ENCODE data around the gene ZNF488.

Gene ZNF488

GRCh38 chr10:47383261-47384147 lies 589 bp downstream of the ZNF488 start:
- DNase-seq (ENCODE audit: low read depth in 2 of 2, low spot score in 1 of 2), result no peak

DNA sequence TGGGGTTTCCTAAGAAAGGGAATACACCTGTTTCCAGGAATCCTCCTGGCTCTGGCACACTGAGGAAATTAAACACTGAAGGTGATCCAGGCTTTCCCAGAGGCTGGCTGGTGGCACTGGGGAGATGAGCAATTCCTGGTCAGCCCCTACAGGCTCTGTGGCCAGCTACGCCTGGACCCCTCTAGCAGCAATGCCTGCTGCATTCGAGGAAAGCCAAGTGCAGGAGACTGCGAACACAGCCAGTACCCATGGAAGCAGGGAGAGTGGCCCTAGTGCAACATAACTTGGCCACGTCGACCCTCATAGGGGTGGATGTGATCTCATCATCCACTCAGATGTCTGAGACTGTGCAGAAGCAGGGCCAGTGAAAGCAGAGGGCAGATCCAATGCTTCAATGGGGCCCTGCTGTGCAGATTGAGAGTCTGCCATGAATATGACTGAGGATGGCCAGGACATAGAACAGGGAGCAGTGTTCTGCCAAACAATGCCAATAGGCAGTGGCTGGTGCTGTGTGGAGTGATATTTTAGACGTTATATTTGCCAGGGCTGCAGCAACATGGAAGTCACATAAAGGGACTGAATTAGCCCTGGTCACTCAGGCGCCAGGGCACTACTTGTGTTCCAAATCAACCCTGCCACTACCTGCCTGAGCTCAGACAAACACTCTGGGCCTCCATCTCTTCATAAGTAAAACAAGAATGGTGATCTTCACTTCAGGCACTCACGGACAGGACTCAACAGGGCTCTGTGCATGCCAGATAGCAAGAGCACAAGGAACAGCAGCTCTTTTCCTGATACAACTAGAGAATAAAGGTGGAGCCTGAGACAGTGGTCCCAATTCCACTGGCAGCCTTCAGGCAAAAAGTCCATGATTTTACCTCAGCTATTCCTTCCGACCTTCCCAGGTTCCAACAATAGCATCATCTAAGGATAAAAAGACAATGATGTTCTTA lies 2.4 kb downstream of the ZNF488 start:
- DNase-seq (ENCODE audit: low read depth in 2 of 2, low spot score in 1 of 2), result no peak

DNA sequence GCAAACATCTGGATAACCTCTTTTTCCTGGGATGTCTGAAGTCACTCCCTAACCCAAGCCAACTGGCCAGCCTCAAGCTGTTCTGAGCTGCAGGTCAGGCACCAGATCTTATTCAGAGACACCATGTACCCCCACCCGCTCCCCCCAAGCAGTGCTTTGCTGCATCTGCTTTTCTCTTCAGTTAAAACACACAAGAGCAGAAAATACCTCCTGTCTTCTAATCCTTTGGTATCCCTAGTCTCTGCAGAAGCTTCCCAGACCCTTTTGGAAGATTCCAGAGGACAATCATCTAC lies 3.0 kb downstream of the ZNF488 start:
- DNase-seq (ENCODE audit: low read depth in 2 of 2, low spot score in 1 of 2), result no peak

- no peak for DNase-seq (ENCODE audit: low read depth in 2 of 2, low spot score in 1 of 2)
Observed at GRCh38 chr10:47380341-47381102, 3.6 kb downstream of the ZNF488 start.

GRCh38 chr10:47379901-47380300 lies 4.2 kb downstream of the ZNF488 start:
- DNase-seq (ENCODE audit: low read depth in 2 of 2, low spot score in 1 of 2), result no peak

GRCh38 chr10:47379445-47379785 lies 4.7 kb downstream of the ZNF488 start:
- DNase-seq (ENCODE audit: low read depth in 2 of 2, low spot score in 1 of 2), result no peak

GRCh38 chr10:47378606-47379444 lies 5.3 kb downstream of the ZNF488 start:
- DNase-seq (ENCODE audit: low read depth in 2 of 2, low spot score in 1 of 2), result no peak

DNA sequence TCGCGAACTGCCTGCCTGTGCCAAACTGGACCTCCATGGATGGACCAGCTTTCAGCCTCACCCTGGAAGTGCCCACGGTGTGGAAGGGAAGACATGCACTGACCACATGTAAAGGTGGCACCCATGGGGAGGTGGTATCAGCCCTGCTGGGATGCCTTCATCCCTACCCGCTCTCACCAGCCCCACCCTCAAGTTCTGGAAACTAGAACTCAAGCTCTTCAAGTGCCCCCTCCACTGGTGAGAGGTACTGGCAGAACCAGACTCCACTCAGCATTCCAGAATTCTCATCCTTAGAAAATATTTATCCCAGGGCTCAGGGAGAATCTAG lies 5.9 kb downstream of the ZNF488 start:
- no peak for DNase-seq (ENCODE audit: low read depth in 2 of 2, low spot score in 1 of 2)

DNA sequence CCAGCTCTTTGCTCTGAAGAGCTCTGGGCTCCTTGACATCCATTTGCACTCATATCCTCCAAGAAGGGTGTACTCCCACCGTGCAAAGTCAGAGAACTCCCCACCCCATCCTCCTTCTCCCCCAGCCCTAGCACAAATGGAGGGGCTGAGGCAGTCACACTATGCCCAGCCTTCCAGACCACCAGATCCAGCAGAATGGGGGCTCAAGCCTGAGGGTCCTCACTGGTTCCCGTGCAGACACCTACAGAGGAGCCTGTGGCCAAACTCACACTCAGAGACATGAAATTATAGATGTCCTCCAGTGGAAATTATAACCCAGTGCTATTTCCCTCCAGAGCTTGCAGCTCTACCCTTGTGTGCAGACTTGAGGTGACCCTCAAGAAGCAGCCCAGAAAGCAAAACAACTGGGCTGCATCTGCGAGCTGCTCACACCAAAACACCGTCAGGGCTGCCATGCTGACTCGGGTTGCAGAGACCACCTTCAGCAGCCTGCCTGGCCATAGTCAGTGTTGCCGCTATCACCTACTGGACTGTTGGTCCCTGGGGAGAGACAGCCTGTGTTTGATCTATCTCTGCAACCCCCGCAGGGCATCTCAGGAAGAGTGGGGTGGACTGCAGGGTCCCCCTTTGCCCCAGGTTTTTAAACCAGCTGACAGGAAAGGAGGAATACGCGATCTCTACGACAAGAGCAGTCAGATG lies 7.4 kb downstream of the ZNF488 start:
- DNase-seq (ENCODE audit: low read depth in 2 of 2, low spot score in 1 of 2), result no peak

- no peak for DNase-seq (ENCODE audit: low read depth in 2 of 2, low spot score in 1 of 2)
Observed at GRCh38 chr10:47374611-47375536, 9.2 kb downstream of the ZNF488 start.

- DNase-seq (ENCODE audit: low read depth in 2 of 2, low spot score in 1 of 2), result no peak
Observed at GRCh38 chr10:47372726-47373125, 11.4 kb downstream of the ZNF488 start.

GRCh38 chr10:47371629-47372485 lies 12.2 kb downstream of the ZNF488 start:
- DNase-seq (ENCODE audit: low read depth in 2 of 2, low spot score in 1 of 2), result no peak

DNA sequence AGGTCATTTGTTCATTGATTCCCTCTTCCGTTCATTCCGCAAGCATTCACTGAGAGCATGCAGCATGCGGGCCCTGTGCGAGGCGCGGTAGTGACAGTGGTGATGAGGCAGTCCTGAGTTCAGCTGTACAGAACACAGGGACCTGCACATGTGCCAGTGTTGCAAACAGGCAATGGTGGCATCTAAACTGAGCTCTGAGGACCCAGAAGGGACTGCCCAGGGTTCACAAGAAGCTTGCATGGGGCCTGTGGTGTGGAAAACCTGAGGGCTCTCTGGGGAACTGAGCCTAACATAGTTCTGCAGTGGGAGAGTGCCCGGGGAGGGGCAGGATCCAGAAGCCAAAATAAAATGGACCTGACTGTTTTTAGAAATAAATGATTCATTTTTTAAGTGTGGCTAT lies 13.2 kb downstream of the ZNF488 start:
- DNase-seq (ENCODE audit: low read depth in 2 of 2, low spot score in 1 of 2), result no peak

DNA sequence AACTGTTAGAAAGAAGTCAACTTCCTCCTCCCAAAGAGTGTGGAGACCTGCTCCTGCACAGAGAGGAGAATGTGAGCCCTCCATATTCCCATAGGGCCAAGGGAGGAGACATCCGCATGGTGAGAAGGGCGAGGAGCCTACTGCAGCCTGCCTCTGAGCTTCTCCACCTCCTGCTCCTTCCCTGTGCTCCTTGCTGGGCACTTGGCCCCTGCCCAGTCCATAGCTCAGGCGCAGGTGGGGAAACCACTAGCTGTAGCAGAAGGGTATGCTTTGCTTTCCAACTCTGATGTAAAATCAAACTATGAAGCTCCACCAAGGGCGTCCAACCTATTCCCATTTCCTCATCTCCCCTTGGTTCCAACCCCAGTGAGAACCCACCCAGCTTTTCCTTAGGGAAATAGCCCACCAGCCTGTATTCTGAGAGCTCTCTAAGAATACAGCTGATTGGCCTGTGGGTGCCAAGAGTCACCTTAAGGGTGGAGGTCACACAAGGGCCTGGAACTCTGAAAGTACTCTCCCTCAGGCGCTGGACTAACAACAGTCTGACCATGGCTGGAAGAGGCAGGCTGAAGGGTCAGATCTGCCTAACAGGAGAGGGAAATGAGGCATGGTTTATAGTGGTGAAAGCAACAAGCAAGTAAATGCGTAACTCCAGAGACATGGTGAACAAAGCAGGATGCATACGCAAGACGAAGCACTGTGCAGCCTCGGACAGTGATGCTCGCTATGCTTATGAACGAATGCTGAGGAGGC lies 13.9 kb downstream of the ZNF488 start:
- DNase-seq (ENCODE audit: low read depth in 2 of 2, low spot score in 1 of 2), result no peak

DNA sequence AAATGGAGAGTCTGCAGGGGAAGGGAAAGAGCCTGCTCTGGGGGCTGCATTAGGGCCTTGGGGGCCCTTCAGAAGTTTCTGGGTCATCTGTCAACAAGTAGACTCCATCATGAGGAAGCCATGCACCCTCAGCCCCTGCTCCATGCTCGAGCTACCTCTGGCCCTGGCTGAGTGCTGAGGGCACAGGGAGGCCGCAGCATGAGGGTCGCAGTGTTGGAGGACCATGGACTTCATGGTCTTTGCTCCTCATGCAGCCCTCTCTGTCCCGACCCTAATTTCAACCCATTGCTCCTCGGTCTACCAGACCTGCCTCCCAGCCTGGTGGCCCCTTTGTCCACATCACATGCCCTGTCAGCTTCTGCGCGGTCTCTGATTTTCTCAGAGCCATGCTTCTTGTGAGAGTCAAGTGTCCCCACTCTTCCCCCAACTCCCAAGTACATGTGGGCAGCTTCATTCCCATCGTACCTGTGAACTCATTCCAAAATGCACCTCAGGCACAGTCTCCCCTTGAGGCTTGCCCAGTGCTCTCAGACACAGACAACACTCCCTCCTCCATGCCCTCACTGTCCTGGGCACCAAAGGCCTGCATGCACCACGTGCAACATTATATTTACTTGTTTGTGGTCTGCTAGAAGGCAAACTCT lies 14.7 kb downstream of the ZNF488 start:
- no peak for DNase-seq (ENCODE audit: low read depth in 2 of 2, low spot score in 1 of 2)

DNA sequence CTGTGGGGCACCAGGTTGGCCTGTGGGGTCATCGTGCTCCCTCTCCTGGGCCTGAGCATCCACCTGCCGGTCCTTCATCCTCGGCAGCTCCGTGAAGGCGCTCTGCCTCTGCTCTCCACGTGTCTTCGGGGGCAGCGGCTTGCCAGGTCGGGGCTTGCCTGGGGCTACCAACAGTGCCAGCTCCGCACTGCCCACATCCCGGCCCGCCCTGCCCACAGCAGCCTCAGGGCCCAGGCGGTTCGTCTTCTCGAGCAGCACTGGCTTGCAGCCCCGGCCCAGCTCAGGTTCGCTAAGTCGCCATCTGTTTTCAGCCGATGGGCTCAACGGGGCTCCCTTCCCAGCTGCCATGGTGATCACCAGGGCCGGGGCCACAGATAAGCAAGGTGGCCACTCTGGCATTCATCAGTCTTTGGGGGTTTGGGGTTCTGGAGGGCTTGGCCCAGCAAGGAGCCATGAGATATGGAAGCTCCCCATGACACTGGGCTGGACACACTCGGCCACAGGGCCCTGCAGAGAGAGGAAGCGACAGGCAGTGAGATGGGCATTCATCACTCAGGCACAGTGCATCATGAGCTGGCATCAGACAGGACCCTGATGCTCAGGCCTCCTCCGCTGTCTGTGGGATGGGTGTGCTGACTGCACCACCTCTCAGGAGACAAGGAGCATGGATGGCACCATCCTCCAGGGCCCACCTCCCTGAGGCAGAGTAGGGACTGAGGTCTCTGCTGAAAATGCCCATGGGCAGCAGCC lies 15.5 kb downstream of the ZNF488 start:
- no peak for DNase-seq (ENCODE audit: low read depth in 2 of 2, low spot score in 1 of 2)

All from stimulated activated CD8-positive, alpha-beta memory T cell treated with anti-CD3 and anti-CD28 coated beads, Interleukin-4, amount 100 ng/mL, for 1 hour (primary cell).